Activated T-cell treated with anti-CD3 and anti-CD28 coated beads, Interleukin-2, amount 50 U/mL, for 72 hours (primary cell): ENCODE results near the gene PPP6R3. TPM values are rescaled to one million over a fixed set of nuclear protein-coding genes. Genes with fewer than 3 reads are reported as not detected.
"Not testable (repeated sequence)": the region's sequence is repeated elsewhere in the genome, so short reads cannot be mapped to it uniquely, and the experiment has no call there.

Experiments used
- ATAC-seq, 2 donors: fragments of 150-1000 bp; cut with Tn5 transposase; replicated peaks in 1 of 2; 2 replicates each; pipeline ENCODE4 v1.10.0; 2021; ENCODE audit warnings: moderate library complexity in 2 of 2, mild to moderate bottlenecking in 1 of 2
- DNase-seq, 2 donors: peaks; one replicate each; pipeline ENCODE4 v3.0.0; 2021 to 2022; ENCODE audit warnings: mixed read lengths in 1 of 2
- H3K27ac Mint-ChIP-seq: one replicate; pipeline ENCODE4 v1.8.0; 2022; ENCODE audit warnings: mild to moderate bottlenecking, moderate library complexity, mixed read lengths
- H3K27me3 Mint-ChIP-seq: one replicate; pipeline ENCODE4 v1.8.0; 2022; ENCODE audit warnings: low read depth, mixed read lengths
- H3K36me3 Mint-ChIP-seq, 2 donors: one replicate each; pipeline ENCODE4 v1.8.0; 2022; ENCODE audit warnings: mixed read lengths in 2 of 2, mild to moderate bottlenecking in 1 of 2; ENCODE audit not compliant: insufficient read depth in 2 of 2
- H3K4me1 Mint-ChIP-seq: one replicate; pipeline ENCODE4 v1.8.0; 2022; ENCODE audit warnings: low read depth, mixed read lengths
- H3K4me3 Mint-ChIP-seq, 2 donors: one replicate each; pipeline ENCODE4 v1.8.0; 2022; ENCODE audit warnings: mild to moderate bottlenecking in 2 of 2, mixed read lengths in 2 of 2, moderate library complexity in 2 of 2
- H3K9me3 Mint-ChIP-seq, 2 donors: one replicate each; pipeline ENCODE4 v1.8.0; 2022; ENCODE audit warnings: mixed read lengths in 2 of 2
- total RNA-seq, 2 donors: library from RNA; stranded (reverse); gene quantifications; one replicate each; pipeline ENCODE4 v1.2.3, GENCODE V29; 2022

Gene PPP6R3
- total RNA-seq, 2 donors from 2014 or later = 111 to 128 TPM

GRCh38 chr11:68449951-68450350 lies 10.6 kb upstream of the PPP6R3 start:
- Mint-ChIP-seq H3K4me1 (peaks cover 9% of the 10 kb centered on the region), H3K27me3 (no peaks in the 10 kb centered on the region), H3K27ac (no peak overlapping the region), H3K4me3 (no peak overlapping the region), H3K36me3 (peaks cover 3 to 5% of the 10 kb centered on the region in 2 donors), H3K9me3 (no peaks in the 10 kb centered on the region)
- ATAC-seq = no peak
- no peak for DNase-seq

GRCh38 chr11:68450711-68451110 lies 9.8 kb upstream of the PPP6R3 start:
- no peak overlapping the region for H3K27ac Mint-ChIP-seq
- DNase-seq (no peak), ATAC-seq (no peak)
- H3K4me3 Mint-ChIP-seq = no peak overlapping the region
- peaks cover 9% of the 10 kb centered on the region for H3K4me1 Mint-ChIP-seq
- H3K27me3 Mint-ChIP-seq = no peaks in the 10 kb centered on the region
- peaks cover 3 to 5% of the 10 kb centered on the region in 2 donors for H3K36me3 Mint-ChIP-seq
- H3K9me3 Mint-ChIP-seq = no peaks in the 10 kb centered on the region

DNA sequence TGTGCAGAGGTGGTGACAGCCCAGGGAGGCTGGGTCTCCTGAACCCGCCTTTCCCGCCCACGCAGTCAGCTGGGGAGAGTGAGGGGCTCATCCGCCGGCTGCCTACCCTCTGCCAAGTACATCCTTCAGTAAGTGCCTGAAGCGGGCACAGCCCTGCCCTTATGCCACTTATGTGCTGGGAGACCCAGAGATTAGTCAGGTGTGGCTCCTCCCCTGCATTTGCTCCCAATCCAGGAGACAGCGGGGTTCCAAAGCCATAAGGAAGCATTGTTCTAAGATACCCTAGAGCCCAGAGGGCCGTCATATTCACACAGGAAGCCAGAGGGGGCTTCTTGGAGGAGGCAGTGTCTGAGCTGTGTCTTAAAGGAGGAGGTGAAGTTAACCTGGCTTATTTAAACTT lies 5.8 kb upstream of the PPP6R3 start:
- peaks cover 3% of the 10 kb centered on the region for H3K4me1 Mint-ChIP-seq
- no peaks in the 10 kb centered on the region for H3K36me3 Mint-ChIP-seq
- DNase-seq (no peak), ATAC-seq (no peak)
- no peaks in the 10 kb centered on the region for H3K9me3 Mint-ChIP-seq
- no peak overlapping the region for H3K4me3 Mint-ChIP-seq
- H3K27ac Mint-ChIP-seq = no peak overlapping the region
- no peaks in the 10 kb centered on the region for H3K27me3 Mint-ChIP-seq

DNA sequence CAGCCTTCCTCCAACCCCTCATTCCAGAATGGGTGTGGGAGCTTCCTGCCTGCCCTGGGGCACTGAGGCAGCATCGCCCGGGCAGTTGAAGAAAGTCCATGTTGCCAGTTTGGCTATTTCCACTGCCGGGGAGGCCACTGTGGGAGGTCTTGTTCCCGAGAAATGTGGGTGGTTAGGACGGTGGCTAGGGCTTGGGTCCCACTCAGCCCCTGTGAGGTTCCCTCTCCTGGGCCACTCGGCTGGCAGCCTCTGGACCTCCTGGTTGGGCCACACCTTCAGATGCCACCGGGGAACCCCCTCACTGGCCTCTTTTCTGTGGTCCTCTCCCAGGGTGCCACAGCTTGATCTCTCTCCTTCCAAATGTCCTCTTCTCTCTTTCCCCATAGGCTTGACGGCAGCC lies 5.1 kb upstream of the PPP6R3 start:
- Mint-ChIP-seq H3K4me3 (no peak overlapping the region), H3K27ac (no peak overlapping the region), H3K36me3 (no peaks in the 10 kb centered on the region), H3K27me3 (no peaks in the 10 kb centered on the region), H3K4me1 (peaks cover 9% of the 10 kb centered on the region), H3K9me3 (no peaks in the 10 kb centered on the region)
- ATAC-seq (no peak), DNase-seq (no peak)

DNA sequence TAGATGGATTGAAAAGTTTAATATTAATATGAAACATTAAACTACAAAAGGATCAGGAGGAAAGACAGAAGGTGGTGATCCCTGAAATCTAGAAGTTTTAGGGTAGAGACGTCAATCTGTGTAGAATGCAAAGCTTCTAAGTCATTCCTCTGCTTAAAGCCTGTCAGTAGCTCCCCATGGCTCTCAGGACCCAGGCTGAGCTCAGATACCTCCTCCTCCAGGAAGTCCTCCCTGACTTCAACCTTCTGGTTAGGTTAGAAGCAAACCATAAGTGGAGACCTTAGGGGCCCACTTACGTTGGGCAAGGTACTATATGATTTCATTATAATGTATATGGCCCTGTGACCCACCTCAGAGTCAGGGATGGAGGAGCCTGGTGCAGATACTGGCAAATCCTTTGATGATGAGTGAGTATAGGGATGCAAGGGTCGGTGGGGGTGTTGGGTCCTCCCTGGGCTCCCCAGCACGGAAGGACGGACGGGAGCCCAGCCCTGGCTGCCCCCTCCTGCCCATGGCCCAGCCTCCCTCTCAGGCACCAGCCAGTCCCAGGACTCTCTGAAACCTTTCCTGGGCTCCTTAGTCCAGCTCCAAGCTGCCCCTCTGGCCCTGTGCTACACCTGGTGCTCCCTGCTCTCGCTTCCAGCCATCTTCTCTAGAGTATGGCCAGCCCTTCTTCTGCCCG lies 3.2 kb upstream of the PPP6R3 start:
- Mint-ChIP-seq H3K36me3 (peaks cover 0 to 5% of the 10 kb centered on the region in 2 donors), H3K4me1 (peaks cover 17% of the 10 kb centered on the region), H3K4me3 (no peak overlapping the region), H3K27ac (no peak overlapping the region), H3K9me3 (no peaks in the 10 kb centered on the region), H3K27me3 (no peaks in the 10 kb centered on the region)
- DNase-seq (no peak), ATAC-seq (no peak)

DNA sequence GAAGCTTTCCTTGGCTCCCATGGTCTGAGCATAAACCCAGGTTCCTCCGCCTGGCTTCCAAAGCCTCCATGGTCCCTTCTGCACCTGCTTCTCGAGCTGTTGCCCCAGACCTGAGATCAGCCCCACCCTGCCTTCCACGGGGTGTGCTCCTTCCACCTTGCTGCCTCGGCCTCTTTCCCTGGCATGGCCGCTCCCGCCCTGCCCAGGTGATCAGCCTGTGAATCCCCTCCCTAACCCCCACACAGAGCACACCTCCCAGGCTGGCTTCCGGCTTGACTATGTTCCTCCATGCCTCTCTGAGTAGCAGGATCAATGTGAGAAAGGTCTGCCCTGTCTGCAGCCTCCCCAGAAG lies 2.7 kb upstream of the PPP6R3 start:
- Mint-ChIP-seq H3K9me3 (no peaks in the 10 kb centered on the region), H3K4me1 (peaks cover 22% of the 10 kb centered on the region), H3K36me3 (peaks cover 2 to 9% of the 10 kb centered on the region in 2 donors), H3K27ac (no peak overlapping the region), H3K4me3 (peak overlapping the region in 1 of 2 donors; percentile 46), H3K27me3 (no peaks in the 10 kb centered on the region)
- DNase-seq = no peak
- ATAC-seq = no peak

DNA sequence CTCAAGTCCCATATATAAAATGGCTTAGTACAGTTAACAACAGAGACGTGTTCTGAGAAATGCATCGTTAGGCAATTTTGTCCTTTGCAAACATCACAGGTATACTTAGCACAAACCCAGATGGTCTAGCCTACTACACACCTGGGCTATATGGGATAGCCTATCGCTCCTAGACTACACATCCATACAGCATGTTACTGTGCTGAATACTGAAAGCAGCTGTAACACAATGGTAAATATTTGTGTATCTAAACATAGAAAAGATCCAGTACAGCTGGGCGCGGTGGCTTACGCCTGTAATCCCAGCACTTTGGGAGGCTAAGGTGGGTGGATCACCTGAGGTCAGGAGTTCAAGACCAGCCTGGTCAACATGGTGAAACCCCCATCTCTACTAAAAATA lies 2.2 kb upstream of the PPP6R3 start:
- H3K27ac Mint-ChIP-seq, H3K9me3 Mint-ChIP-seq, H3K36me3 Mint-ChIP-seq, H3K27me3 Mint-ChIP-seq, DNase-seq, ATAC-seq: not testable (repeated sequence)
- peak overlapping the region in 1 of 2 donors; percentile 46 for H3K4me3 Mint-ChIP-seq
- peaks cover 27% of the 10 kb centered on the region for H3K4me1 Mint-ChIP-seq

DNA sequence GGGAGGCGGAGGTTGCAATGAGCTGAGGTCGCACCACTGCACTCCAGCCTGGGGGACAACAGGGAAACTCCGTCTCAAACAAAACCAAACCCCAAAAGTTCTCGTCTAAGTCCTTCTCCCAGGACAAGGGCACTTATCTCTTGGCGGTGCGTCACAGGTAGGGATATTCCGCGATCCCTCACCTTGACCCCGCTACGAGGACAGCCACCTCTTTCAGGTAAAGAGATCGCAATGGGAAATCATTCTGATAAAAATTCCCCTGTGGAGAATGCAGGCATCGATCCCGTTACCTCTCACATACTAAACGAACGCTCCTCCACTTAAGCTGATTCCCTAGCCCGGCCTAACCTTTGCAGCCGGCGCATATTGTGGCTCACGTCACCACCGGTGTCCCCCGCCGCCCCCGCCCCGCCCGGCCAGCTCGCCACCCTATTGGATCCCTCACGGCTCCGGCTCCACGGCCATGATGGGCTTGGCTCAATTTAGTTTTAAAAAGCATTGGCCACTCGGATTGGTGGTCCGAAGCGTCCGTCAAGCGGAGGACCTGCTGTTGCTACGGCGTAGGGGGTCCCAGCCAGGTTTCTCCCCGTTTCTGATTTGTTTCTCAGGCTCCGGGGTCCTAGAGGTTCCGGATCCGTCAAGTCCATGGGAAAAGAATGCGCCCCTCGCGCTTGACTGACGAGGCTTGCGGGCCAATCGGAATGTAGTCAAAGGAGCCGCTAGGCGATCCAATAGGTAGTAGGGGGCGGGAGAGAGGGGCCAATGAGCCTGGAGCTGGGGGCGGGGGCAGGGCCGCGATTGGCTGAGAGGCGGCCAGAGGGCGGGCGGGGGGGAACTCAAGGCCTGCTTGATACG lies 439 bp upstream of the PPP6R3 start:
- Mint-ChIP-seq H3K4me3 (peak overlapping the region; percentile 90 to 96), H3K27ac (peak overlapping the region; percentile 98), H3K9me3 (no peaks in the 10 kb centered on the region), H3K36me3 (peaks cover 2 to 9% of the 10 kb centered on the region in 2 donors), H3K4me1 (peaks cover 44% of the 10 kb centered on the region), H3K27me3 (no peaks in the 10 kb centered on the region)
- DNase-seq = peak; percentile 94 to 96
- peak; percentile 90 for ATAC-seq

- H3K27ac Mint-ChIP-seq = peak overlapping the region; percentile 95
- ATAC-seq (no peak), DNase-seq (no peak)
- peak overlapping the region; percentile 76 to 79 for H3K4me3 Mint-ChIP-seq
- no peaks in the 10 kb centered on the region for H3K27me3 Mint-ChIP-seq
- H3K4me1 Mint-ChIP-seq = peaks cover 56% of the 10 kb centered on the region
- H3K36me3 Mint-ChIP-seq = peaks cover 2 to 9% of the 10 kb centered on the region in 2 donors
- no peaks in the 10 kb centered on the region for H3K9me3 Mint-ChIP-seq
These were observed 994 bp downstream of the PPP6R3 start for GRCh38 chr11:68461575-68461917.

GRCh38 chr11:68463714-68464113 lies 3.2 kb downstream of the PPP6R3 start:
- H3K36me3 Mint-ChIP-seq = peaks cover 2 to 9% of the 10 kb centered on the region in 2 donors
- no peaks in the 10 kb centered on the region for H3K9me3 Mint-ChIP-seq
- H3K4me1 Mint-ChIP-seq = peaks cover 77% of the 10 kb centered on the region
- peak overlapping the region; percentile 59 for H3K27ac Mint-ChIP-seq
- ATAC-seq = no peak
- no peaks in the 10 kb centered on the region for H3K27me3 Mint-ChIP-seq
- H3K4me3 Mint-ChIP-seq = peak overlapping the region; percentile 76 to 79
- no peak for DNase-seq

GRCh38 chr11:68467201-68467834 lies 6.8 kb downstream of the PPP6R3 start:
- peak overlapping the region; percentile 53 for H3K27ac Mint-ChIP-seq
- peaks cover 6 to 11% of the 10 kb centered on the region in 2 donors for H3K36me3 Mint-ChIP-seq
- DNase-seq = no peak
- H3K9me3 Mint-ChIP-seq = no peaks in the 10 kb centered on the region
- peaks cover 97% of the 10 kb centered on the region for H3K4me1 Mint-ChIP-seq
- no peak for ATAC-seq
- no peaks in the 10 kb centered on the region for H3K27me3 Mint-ChIP-seq
- peak overlapping the region; percentile 36 to 61 for H3K4me3 Mint-ChIP-seq

GRCh38 chr11:68468217-68468828 lies 7.8 kb downstream of the PPP6R3 start:
- no peaks in the 10 kb centered on the region for H3K9me3 Mint-ChIP-seq

GRCh38 chr11:68469122-68469521 lies 8.6 kb downstream of the PPP6R3 start:
- peak overlapping the region; percentile 78 to 80 for H3K4me3 Mint-ChIP-seq
- H3K27me3 Mint-ChIP-seq = no peaks in the 10 kb centered on the region
- DNase-seq (no peak), ATAC-seq (no peak)
- H3K9me3 Mint-ChIP-seq = no peaks in the 10 kb centered on the region
- H3K27ac Mint-ChIP-seq = peak overlapping the region; percentile 39
- peaks cover 97% of the 10 kb centered on the region for H3K4me1 Mint-ChIP-seq
- H3K36me3 Mint-ChIP-seq = peaks cover 4 to 13% of the 10 kb centered on the region in 2 donors

More at GRCh38 chr11:68468217-68468828, 7.8 kb downstream of the PPP6R3 start:
- ATAC-seq (peak; percentile 66 to 68), DNase-seq (no peak)
- H3K4me3 Mint-ChIP-seq = peak overlapping the region; percentile 36 to 78
- peaks cover 4 to 8% of the 10 kb centered on the region in 2 donors for H3K36me3 Mint-ChIP-seq
- H3K4me1 Mint-ChIP-seq = peaks cover 97% of the 10 kb centered on the region
- H3K27ac Mint-ChIP-seq = peak overlapping the region; percentile 78
- H3K27me3 Mint-ChIP-seq = no peaks in the 10 kb centered on the region
